Measurements from ENCODE around the gene RASGEF1B. TPM values are rescaled to one million over a fixed set of nuclear protein-coding genes. Genes with fewer than 3 reads are reported as not detected.

Gene RASGEF1B
- total RNA-seq, 4 donors from 2014 or later: 15.4 to 45.4 (median 28.0) TPM

- H3K4me3 ChIP-seq: no peak overlapping the region
- no peaks in the 10 kb centered on the region for H3K9me3 ChIP-seq
- no peaks in the 10 kb centered on the region for H3K36me3 ChIP-seq
- TF ChIP-seq CTCF (IDR thresholded peaks at IDR 0.05): no peak
- no peak for DNase-seq
- no peak overlapping the region for H3K27ac ChIP-seq
- no peaks in the 10 kb centered on the region for H3K27me3 ChIP-seq
- no peaks in the 10 kb centered on the region for H3K4me1 ChIP-seq
These were observed 82.0 kb downstream of the RASGEF1B start for GRCh38 chr4:81389720-81390119.

- H3K4me3 ChIP-seq: no peak overlapping the region
- DNase-seq: no peak
- no peaks in the 10 kb centered on the region for H3K27me3 ChIP-seq
- no peaks in the 10 kb centered on the region for H3K9me3 ChIP-seq
- H3K4me1 ChIP-seq: no peaks in the 10 kb centered on the region
- H3K27ac ChIP-seq: no peak overlapping the region
- no peak for TF ChIP-seq POLR2A (IDR thresholded peaks at IDR 0.05)
- no peak for TF ChIP-seq CTCF (IDR thresholded peaks at IDR 0.05)
- H3K36me3 ChIP-seq: no peaks in the 10 kb centered on the region
These were observed 91.3 kb downstream of the RASGEF1B start for GRCh38 chr4:81380437-81380836.

GRCh38 chr4:81378386-81378785 is 93.3 kb downstream of the RASGEF1B start:
- no peak overlapping the region for H3K4me3 ChIP-seq
- no peak overlapping the region for H3K27ac ChIP-seq
- H3K9me3 ChIP-seq: no peaks in the 10 kb centered on the region
- no peak for DNase-seq
- H3K4me1 ChIP-seq: no peaks in the 10 kb centered on the region
- TF ChIP-seq CTCF (IDR thresholded peaks at IDR 0.05): no peak
- no peak for TF ChIP-seq POLR2A (IDR thresholded peaks at IDR 0.05)
- H3K36me3 ChIP-seq: no peaks in the 10 kb centered on the region
- H3K27me3 ChIP-seq: no peaks in the 10 kb centered on the region

GRCh38 chr4:81377191-81377590 is 94.5 kb downstream of the RASGEF1B start:
- no peak overlapping the region for H3K27ac ChIP-seq
- H3K4me1 ChIP-seq: no peaks in the 10 kb centered on the region
- no peaks in the 10 kb centered on the region for H3K9me3 ChIP-seq
- no peaks in the 10 kb centered on the region for H3K27me3 ChIP-seq
- DNase-seq: no peak
- TF ChIP-seq CTCF (IDR thresholded peaks at IDR 0.05) (no peak), POLR2A (IDR thresholded peaks at IDR 0.05) (no peak)
- H3K4me3 ChIP-seq: no peak overlapping the region
- no peaks in the 10 kb centered on the region for H3K36me3 ChIP-seq

- Histone ChIP-seq H3K27me3 (no peaks in the 10 kb centered on the region), H3K4me1 (no peaks in the 10 kb centered on the region), H3K36me3 (no peaks in the 10 kb centered on the region), H3K27ac (no peak overlapping the region), H3K4me3 (no peak overlapping the region), H3K9me3 (no peaks in the 10 kb centered on the region)
- DNase-seq: no peak
- no peak for TF ChIP-seq POLR2A (IDR thresholded peaks at IDR 0.05)
- no peak for TF ChIP-seq CTCF (IDR thresholded peaks at IDR 0.05)
These were observed 95.0 kb downstream of the RASGEF1B start for GRCh38 chr4:81376720-81377119.
